Stimulated activated CD4-positive, alpha-beta T cell treated with anti-CD3 and anti-CD28 coated beads, Interleukin-15, amount 100 ng/mL, for 1 hour (primary cell): Measurements from ENCODE around the gene PHKB.
"Not testable (repeated sequence)": the region's sequence is repeated elsewhere in the genome, so short reads cannot be mapped to it uniquely, and the experiment has no call there.

Experiments
- DNase-seq, 2 donors: peaks; one replicate each; pipeline ENCODE4 v3.0.0-alpha.2; 2020; ENCODE audit warnings: low read depth in 1 of 2, low spot score in 1 of 2

The PHKB gene

GRCh38 chr16:47672475-47672874 lies 211.3 kb downstream of the PHKB start:
- no peak for DNase-seq

GRCh38 chr16:47676635-47677177 lies 215.6 kb downstream of the PHKB start:
- DNase-seq = no peak

GRCh38 chr16:47681571-47681970 lies 220.4 kb downstream of the PHKB start:
- DNase-seq = not testable (repeated sequence)

GRCh38 chr16:47687694-47688093 lies 226.6 kb downstream of the PHKB start:
- no peak for DNase-seq

- DNase-seq = no peak
These were observed 232.1 kb downstream of the PHKB start for GRCh38 chr16:47693226-47693625.

- DNase-seq = no peak
These were observed 233.4 kb downstream of the PHKB start for GRCh38 chr16:47694543-47694942.

- DNase-seq = no peak
These were observed 234.6 kb downstream of the PHKB start for GRCh38 chr16:47695756-47696155.

GRCh38 chr16:47697826-47698225 lies 236.7 kb downstream of the PHKB start:
- DNase-seq = no peak

- DNase-seq = no peak
These were observed 238.0 kb downstream of the PHKB start for GRCh38 chr16:47699106-47699505.

GRCh38 chr16:47700857-47701587 lies 239.9 kb downstream of the PHKB start:
- DNase-seq = no peak

GRCh38 chr16:47705266-47705665 lies 244.1 kb downstream of the PHKB start:
- DNase-seq = no peak

GRCh38 chr16:47711809-47712208 lies 250.7 kb downstream of the PHKB start:
- no peak for DNase-seq

- DNase-seq = no peak
These were observed 251.4 kb downstream of the PHKB start for GRCh38 chr16:47712276-47713224.

GRCh38 chr16:47713225-47713595 lies 252.1 kb downstream of the PHKB start:
- DNase-seq = no peak

GRCh38 chr16:47715442-47716083 lies 254.4 kb downstream of the PHKB start:
- DNase-seq = no peak

GRCh38 chr16:47716571-47716970 lies 255.4 kb downstream of the PHKB start:
- DNase-seq = no peak

- no peak for DNase-seq
These were observed 258.6 kb downstream of the PHKB start for GRCh38 chr16:47719713-47720112.

- DNase-seq = no peak
These were observed 260.0 kb downstream of the PHKB start for GRCh38 chr16:47721006-47721637.

- DNase-seq = no peak
These were observed 260.9 kb downstream of the PHKB start for GRCh38 chr16:47722046-47722445.

GRCh38 chr16:47724115-47724785 lies 263.1 kb downstream of the PHKB start:
- DNase-seq = no peak
